HG03469 (cell line): ENCODE data around the gene TEKTIP1.
A peak's percentile ranks its signal among the peaks of the same experiment; 100 is the strongest.
"Not testable (repeated sequence)": the region's sequence is repeated elsewhere in the genome, so short reads cannot be mapped to it uniquely, and the experiment has no call there.

Experiments used
- ATAC-seq: cut with Tn5 transposase; IDR thresholded peaks from one replicate; pipeline ENCODE4 v1.9.1; 2021; ENCODE audit warnings: mild to moderate bottlenecking, moderate library complexity, moderate number of reproducible peaks; ENCODE audit not compliant: unreplicated experiment

Gene TEKTIP1

DNA sequence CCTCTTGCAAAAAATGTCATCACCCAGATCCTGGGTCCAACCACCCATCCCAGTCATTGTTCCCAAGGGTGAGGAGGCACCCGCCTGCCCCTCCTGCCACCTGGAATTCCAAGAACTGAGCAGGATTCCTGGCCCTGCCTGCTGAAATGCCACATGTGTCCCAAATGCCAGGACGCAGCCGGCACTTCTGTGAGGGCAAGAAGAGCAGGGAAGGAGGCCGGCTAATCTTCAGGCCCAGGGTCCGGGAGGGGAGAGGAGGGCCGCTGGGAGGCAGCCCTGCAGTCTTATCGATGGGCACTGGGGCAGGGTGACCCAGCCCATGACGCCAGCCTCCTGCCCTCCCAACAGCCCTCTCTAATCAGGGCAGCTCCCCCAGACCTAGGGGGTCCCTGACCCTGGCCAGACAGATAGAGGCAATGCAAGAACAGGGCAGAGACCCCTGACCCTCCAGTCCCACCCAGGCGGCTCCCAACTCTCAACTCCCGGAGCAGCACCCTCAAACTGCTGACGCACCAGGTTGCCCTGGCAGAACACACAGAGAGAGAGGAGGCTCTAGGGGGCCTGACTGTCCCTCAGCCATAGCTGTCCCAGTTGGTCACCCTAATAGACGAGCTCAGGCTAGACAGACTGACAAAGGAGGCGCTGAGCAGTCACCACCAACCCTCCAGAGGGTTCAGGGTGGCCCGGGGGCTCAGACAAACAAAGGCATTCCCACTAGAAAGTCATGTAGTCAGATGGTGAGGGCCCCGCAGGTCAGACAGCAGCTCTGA lies 16.9 kb downstream of the TEKTIP1 start:
- ATAC-seq = no peak

DNA sequence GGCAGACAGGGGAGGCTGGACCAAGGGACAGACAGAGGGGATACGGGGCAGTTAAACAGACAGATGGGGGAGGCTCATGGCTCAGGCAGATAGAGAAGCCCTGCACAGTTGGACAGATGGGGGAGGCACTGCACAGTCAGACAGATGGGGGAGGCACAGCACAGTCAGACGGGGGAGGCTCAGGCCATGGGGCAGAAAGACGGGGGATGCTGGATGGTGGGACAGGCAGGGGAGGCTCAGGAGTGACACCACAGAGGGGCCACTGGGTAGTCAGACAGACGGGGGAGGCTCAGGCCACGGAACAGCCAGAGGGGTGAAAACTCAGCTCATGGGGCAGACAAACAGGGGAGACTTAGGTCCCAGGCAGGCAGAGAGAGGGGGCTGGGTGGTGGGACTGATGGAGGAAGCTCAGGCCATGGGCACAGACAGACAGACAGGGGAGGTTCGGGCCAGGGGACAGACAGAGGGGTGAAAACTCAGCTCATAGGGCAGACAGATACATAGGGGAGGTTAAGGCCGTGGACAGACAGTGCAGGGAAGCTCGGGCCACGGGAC lies 17.5 kb downstream of the TEKTIP1 start:
- no peak for ATAC-seq

DNA sequence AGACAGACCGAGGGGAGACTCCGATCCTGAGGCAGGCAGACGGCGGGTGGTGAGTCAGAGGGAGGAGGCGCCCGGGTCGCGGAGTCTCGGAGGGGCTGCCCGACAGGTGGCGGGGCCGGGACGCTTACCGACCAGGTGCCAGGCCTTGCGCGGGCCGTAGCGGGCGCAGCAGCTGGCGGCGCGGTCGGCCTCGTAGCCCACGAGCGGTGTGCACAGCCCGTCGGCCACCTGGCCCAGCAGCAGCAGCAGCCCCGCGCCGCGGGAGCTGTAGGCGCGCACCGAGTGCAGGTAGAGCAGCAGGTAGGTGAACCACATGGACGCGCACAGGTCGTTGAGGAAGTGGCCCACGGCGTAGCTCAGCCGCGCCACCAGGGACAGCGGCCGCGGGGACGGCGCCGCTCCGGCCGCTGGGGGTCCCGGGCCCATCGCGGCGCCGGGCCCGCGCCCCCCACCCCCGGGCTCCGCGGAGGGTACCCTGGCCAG lies 18.0 kb downstream of the TEKTIP1 start:
- peak; percentile 10 for ATAC-seq

DNA sequence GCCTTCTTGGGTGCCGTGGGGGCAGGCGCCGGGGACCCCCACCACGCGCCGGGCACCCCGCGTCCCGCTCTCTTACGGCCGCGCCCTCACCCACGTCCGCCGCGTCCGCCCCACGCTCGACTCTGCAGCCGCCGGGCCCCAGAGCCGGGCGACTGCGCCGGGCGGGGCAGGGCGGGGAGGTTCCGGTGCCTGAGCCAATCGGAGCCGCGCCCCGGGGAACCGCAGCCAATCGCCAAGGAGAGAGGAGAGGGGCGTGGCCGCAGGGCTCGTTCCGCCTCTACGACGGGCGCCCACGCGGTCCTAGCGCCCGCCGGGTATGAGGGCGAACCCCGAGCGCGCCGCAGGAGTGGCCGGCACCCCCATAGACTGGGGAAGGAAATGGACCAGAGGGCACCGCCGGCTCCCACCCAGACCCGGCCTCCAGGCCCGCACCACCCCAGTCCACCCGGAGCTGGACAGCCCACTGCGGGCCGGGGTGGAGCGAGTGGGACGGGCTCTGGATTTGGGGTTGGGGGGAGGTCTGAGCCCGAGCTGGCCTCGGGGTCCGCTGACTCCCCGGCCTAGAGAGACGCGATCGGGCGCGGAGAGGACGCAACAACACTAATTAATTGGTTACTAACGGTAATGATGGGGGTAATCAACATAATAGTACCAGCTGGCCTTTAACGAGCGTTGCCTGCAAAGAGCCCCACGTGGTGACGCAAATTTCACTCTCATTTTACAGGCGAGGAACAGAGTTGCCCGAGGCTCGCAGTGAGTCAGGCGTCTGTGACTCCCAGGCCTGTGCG lies 18.7 kb downstream of the TEKTIP1 start, which contains the start of gene MFSD12:
MFSD12 (minus strand) TSS at position 126 of the 788 bp plus-strand sequence. CDS start 183 bp downstream, outside the sequence.
- peak; percentile 62 for ATAC-seq

DNA sequence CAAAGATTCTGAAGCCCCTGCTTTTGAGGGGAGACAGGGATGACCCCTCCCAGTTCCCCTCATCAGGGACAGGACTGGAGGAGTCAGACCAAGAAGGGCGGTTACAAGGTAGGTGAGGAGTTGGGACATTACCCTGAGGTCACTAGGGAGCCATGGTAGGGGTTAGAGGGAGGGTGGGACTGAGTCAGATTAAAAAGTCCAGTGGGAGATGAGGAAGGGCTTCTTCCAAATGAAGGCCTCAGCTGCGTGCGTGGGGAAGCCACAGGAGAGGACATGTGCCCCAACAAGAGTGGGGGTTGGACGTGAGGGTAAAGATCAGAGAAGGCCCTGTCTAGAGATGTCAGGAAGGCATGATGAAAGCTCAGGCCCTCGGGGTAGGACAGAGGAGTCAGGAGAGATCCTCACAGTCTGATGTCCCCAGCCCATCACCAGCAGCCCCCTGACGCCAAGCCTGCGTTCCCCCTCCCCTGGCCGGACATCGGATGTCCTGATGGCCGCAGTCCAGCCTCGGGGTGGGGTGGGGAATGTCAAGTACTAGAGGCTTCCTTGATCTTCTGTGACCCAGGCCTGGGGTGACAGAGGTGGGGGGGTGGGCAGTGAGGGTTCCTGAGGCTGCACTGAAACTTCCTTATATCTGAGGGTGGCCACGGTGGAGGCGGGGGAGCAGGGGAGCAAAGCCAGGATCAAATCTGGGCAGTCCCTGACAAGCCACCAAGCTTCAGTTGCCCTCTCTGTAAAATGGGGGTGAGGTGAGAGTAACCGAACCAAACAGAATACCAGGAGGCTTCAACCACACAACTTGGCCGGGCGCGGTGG lies 24.9 kb downstream of the TEKTIP1 start:
- no peak for ATAC-seq

DNA sequence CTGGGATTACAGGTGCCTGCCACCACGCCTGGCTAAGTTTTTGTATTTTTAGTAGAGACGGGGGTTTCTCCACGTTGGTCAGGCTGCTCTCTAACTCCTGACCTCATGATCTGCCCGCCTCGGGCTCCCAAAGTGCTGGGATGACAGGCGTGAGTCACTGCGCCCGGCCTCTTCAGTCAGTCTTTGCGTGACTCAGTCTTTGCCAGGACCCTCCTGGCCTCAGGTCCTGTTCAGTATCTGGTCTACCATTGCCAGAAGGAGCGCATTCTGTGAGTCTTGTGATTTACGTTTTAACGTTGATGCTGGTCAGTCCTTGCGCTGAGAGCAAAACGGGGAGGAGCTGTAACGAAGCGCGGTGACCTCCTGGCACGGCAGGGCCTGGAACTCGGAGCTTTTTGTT lies 26.2 kb downstream of the TEKTIP1 start:
- ATAC-seq = no peak

DNA sequence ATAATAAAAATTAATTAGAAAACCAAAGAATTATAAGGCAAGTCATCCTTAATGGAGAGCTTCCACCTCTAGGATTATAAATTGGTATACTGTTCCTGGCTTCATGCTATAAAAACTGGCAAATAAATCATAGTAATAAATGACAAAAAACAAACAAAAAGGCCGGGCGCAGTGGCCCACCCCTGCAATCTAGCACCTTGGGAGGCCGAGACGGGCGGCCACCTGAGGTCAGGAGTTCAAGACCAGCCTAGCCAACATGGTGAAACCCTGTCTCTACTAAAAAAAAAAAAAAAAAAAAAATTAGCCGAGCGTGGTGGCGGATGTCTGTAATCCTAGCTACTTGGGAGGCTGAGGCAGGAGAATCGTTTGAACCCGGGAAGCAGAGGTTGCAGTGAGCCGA lies 31.1 kb downstream of the TEKTIP1 start:
- not testable (repeated sequence) for ATAC-seq

DNA sequence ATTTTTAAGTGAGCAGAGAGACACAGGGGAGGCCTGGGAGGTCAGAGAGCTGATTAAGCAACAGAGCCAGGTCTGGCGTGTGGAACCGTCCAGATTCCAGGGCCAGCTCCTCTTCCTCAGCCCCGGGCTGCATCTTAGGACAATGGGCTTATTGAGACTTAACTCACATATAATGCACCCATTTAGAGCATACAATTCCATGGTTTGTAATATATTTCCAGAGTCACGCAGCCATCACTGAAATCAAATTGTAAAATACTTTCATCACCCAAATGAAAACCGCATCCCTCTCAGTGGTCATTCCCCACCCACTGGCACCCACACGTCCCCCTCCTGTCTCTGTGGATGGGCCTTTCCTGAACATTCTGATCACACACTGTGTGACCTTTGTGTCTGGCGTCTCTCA lies 31.6 kb downstream of the TEKTIP1 start:
- ATAC-seq = no peak

DNA sequence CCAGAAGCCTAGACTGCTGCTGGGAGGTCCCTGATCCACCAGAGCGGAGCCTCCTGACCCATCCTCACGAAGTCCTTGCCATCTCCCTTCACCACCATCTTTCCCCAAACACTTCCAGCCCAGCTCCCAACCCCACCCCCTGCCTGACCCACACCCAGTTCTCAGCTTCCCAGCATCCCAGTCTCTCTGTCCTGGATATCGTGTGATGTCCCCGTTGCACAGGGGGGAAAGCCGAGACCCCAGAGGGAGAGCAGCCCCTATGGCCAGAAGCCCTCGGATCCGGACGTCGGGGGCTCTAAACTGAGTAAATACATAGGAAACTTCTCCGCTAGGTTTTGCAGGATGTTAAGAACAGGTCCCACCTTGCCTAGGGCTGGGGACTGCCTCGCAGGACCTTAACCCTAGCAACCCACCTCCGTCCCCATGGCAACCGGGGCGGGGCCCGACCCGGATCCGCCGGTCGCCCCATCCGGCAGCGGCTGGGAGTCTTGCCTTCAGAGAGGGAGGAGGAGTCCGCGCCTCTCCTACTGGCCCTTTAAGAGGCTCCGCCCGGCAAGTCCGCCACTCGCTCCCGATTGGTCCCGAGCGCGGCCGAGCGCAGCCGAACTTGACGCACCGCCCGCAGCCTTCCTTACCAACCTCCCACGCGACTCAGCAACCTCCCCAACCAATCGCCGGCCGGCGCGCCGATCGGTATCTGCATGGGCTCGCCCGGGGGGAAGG lies 33.3 kb downstream of the TEKTIP1 start:
- ATAC-seq = peak; percentile 76

DNA sequence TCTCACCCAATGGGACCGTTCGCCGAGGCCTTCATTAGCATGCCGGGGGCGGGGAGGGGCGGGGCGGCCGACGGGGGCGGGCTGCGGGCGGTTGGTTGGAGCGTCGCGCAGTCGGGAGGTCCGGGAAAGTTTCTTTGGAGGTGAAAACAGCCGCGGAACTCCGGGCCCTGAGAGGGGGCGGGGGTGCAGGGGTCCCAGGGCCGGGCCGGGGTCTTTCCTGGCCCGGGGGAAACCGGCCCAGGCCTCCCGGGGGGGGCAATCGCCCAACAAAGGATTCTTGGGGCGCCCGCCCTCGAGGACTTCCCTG lies 33.8 kb downstream of the TEKTIP1 start, which contains the start of gene HMG20B:
HMG20B (plus strand) TSS at position 90 of the 307 bp plus-strand sequence. CDS start 366 bp downstream, outside the sequence.
- ATAC-seq = no peak

DNA sequence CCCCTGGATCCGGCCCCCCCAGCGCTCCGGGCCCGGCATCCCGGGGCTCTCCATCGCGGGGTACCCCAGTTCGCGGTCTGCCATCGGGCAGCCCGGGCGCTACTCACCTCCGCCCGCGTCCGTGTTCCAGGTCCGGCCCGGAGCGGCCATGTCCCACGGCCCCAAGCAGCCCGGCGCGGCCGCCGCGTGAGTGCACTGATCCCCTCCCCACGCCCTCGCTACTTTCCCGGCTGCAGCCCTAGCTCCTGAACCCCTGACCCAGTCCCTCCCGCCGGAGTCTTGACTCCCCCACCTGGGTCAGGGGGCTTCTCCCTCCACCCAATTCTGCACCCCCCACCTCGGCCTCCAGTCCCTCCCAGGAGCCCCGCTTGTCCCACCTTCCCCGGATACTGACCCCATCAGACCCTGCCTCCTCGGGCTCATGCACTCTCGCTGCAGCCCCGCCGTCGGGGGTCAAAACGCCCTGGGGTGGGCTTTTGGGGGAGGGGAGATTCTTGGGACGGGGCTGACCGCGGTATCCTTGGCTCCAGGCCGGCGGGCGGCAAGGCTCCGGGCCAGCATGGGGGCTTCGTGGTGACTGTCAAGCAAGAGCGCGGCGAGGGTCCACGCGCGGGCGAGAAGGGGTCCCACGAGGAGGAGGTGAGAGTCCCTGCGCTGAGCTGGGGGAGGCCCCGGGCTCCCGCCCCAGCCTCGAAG lies 34.3 kb downstream of the TEKTIP1 start:
- ATAC-seq = no peak

DNA sequence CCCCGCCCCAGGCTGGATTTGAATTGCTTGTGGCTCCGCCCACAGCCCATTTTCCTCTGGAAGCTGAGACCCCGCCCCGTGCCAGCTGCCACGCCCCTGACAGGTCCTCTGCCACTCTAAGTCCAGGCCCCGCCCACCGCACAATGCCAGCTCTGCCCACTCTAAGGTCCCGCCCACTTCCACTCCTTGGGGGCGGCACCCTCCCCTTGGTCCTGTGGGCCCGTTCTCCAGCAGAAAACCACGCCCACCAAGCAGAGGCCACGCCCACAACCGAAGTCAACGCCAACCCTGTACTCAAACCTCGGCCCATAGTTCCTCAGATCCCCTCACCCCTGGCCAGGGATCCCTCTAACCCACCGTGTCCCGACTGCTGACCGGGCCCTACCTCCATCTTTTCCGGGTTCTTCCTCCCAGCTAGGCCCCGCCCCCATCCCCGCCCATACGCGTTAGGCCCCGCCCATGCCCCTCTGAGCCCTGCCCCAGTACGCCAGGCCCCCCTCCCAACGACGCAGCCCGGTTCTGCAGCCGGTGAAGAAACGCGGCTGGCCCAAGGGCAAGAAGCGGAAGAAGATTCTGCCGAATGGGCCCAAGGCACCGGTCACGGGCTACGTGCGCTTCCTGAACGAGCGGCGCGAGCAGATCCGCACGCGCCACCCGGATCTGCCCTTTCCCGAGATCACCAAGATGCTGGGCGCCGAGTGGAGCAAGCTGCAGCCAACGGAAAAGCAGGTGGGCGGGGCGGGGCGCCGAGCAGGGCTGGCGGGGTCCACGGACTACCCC lies 35.1 kb downstream of the TEKTIP1 start:
- ATAC-seq = no peak

DNA sequence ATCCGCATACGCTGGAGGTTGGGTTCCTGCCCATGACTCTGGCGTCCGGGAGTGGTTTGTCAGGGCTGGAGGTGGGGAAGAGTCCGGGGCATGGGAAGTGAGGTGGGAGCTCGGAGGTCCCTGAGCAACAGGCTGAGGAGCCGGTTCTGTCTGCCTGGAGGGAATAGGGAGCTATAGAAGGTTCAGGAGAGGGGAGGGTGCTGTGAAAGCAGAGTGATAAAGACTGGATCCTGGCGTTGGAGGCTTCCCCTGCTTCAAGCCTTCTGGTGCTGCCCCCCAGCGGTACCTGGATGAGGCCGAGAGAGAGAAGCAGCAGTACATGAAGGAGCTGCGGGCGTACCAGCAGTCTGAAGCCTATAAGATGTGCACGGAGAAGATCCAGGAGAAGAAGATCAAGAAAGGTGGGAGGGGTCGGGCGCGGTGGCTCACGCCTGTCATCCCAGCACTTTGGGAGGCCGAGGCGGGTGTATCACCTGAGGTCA lies 36.3 kb downstream of the TEKTIP1 start:
- ATAC-seq = no peak

DNA sequence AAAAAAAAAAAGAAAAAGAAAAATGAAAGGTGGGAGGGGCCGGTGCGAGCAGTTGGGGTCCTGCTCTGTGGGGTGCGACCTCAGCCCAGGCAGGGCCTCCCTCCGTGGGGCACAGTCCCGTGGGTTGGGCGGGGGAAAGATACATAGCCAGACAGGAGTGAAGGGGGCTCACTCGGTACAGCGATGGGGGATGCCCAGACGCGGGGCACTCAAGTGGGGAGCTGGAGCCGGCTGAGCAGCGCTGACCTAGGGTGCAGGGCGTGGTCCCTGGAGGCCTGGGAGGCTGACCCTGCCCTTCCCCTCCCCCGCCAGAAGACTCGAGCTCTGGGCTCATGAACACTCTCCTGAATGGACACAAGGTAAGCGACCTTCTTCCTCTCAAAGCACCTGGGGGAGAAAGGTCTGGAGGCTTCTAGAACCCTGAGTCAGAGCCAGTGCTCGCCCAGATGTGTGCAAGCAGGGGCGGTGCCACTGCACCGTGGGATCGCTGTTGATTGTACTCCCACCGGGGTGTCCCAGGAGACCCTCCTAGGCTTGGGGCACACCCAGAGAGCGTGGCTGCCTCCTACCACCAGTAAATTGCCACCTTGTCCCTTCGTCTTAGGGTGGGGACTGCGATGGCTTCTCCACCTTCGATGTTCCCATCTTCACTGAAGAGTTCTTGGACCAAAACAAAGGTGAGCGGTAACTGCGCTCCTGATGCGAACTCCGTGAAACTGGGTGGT lies 37.1 kb downstream of the TEKTIP1 start:
- no peak for ATAC-seq

DNA sequence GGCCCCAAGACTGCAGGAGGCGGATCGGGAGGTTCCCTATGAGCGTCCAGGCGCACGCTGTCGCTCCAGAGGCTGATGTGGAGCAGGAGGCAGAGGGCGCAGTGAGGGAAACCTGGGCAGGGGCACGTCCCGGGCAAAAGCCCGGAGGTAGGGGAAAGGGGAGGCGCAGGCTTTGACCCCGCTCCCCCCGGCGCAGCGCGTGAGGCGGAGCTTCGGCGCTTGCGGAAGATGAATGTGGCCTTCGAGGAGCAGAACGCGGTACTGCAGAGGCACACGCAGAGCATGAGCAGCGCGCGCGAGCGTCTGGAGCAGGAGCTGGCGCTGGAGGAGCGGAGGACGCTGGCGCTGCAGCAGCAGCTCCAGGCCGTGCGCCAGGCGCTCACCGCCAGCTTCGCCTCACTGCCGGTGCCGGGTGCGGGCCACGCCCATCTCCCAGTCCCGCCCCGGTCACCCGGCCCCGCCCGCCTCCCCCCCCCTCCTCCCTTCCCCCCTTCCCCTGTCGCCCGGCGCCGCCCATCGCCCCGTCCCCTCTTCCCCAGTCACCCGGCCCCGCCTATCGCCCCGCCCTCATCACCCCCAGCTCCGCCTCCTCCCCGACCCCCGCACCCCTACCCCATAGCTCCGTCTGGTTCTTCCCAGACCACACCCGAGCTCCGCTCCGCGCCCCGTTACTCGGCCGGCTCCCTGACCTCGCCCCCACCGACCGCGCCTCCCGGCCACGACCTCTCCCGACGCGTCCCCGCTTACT lies 37.9 kb downstream of the TEKTIP1 start:
- ATAC-seq = no peak

DNA sequence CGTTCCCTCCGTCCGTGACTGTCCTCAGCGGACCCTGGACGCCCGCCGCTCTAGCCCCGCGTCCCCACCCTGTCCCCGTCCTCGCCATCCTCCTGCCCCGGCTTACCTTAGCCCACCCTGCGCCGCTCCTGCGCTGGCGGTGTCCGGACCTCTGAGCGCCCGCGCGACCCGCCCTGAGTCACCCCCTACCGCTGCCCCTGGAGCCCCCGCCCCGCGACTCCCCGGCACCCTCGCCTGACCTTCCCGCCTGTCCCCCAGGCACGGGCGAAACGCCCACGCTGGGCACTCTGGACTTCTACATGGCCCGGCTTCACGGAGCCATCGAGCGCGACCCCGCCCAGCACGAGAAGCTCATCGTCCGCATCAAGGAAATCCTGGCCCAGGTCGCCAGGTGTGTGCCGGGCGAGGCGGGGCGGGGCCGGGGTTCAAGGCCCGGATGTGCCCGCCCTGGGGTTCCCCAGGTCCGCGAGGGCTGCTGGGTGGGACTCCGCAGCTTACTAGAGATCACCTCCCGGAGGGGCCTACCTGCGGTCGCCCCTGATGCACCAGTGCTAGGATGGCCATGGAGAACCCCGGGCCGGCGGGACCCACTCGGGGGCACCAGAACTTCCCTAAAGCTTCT lies 38.9 kb downstream of the TEKTIP1 start:
- ATAC-seq = no peak

DNA sequence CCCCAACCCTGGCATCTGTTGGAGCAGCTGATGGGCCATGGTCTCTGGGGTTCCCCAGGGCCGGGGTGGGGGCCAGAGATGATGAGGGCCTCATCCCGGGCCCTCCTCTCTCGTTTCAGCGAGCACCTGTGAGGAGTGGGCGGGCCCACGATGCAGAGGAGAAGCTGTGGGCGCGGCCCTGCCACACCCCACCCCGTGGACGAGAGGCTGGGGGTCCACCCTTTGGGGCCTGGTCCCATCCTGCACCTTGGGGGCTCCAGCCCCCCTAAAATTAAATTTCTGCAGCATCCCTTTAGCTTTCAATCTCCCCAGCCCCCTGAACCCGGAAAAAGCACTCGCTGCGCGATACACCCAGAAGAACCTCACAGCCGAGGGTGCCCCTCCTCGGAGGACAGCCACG lies 39.4 kb downstream of the TEKTIP1 start:
- no peak for ATAC-seq
